ENCODE measurements around the gene TLE7.
A peak's percentile ranks its signal among the peaks of the same experiment; 100 is the strongest.

Gene TLE7

DNA sequence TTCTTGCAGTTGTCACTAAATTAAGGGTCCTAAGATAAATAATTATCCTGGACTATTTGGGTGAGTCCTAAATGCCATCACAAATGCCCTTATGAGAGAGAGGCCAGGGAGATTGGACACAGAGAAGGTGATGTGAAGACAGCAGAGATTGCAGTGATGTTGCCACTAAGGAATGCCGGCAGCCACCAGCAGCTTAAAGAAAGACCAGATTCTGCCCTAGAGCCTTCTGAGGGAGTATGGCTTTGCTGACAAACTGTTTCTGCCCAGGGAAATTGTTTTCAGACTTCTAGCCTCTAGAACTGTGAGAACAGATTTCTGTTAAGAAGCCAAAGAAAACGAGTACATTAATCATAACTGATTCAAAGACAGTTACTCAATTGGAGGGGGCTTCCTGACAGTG, 30.2 kb upstream of the TLE7 start:
- no peak for DNase-seq (ENCODE audit: low spot score)
- in situ Hi-C loops (cut with MboI; ENCODE audit: low sequenced_read_pairs, unreplicated experiment): no loop called here
- TF ChIP-seq, protein P1, sequence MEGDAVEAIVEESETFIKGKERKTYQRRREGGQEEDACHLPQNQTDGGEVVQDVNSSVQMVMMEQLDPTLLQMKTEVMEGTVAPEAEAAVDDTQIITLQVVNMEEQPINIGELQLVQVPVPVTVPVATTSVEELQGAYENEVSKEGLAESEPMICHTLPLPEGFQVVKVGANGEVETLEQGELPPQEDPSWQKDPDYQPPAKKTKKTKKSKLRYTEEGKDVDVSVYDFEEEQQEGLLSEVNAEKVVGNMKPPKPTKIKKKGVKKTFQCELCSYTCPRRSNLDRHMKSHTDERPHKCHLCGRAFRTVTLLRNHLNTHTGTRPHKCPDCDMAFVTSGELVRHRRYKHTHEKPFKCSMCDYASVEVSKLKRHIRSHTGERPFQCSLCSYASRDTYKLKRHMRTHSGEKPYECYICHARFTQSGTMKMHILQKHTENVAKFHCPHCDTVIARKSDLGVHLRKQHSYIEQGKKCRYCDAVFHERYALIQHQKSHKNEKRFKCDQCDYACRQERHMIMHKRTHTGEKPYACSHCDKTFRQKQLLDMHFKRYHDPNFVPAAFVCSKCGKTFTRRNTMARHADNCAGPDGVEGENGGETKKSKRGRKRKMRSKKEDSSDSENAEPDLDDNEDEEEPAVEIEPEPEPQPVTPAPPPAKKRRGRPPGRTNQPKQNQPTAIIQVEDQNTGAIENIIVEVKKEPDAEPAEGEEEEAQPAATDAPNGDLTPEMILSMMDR (IDR thresholded peaks at IDR 0.05; ENCODE audit: borderline replicate concordance, control extremely low read depth, extremely low read depth, insufficient read depth, missing control alignments): no peak

GRCh38 chr16:71467810-71468209, 26.0 kb upstream of the TLE7 start:
- in situ Hi-C loops (cut with MboI; ENCODE audit: low sequenced_read_pairs, unreplicated experiment): no loop called here
- TF ChIP-seq, protein P1 (IDR thresholded peaks at IDR 0.05; ENCODE audit: borderline replicate concordance, control extremely low read depth, extremely low read depth, insufficient read depth, missing control alignments): no peak
- DNase-seq (ENCODE audit: low spot score): peak; percentile 43

DNA sequence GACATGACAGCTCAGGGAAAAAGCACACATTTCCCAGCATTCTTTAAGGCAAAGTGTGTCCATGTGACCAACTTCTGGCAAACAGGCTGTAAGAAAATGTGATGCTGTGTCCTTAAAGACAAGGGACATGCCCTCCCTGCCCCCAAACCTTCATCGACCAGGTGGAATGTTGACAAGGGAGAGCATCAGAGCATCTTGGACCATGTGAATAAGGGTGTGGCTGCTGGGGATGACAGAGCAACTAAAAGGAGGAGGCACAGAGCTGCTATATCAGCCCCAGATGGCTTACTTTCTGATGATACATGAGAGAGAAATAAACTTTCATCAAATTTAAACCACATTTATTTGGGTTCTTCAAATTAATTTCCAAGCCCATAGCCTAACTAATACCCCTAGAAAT, 22.4 kb upstream of the TLE7 start:
- TF ChIP-seq, protein P1 (IDR thresholded peaks at IDR 0.05; ENCODE audit: borderline replicate concordance, control extremely low read depth, extremely low read depth, insufficient read depth, missing control alignments): no peak
- in situ Hi-C loops (cut with MboI; ENCODE audit: low sequenced_read_pairs, unreplicated experiment): no loop called here
- no peak for DNase-seq (ENCODE audit: low spot score)

DNA sequence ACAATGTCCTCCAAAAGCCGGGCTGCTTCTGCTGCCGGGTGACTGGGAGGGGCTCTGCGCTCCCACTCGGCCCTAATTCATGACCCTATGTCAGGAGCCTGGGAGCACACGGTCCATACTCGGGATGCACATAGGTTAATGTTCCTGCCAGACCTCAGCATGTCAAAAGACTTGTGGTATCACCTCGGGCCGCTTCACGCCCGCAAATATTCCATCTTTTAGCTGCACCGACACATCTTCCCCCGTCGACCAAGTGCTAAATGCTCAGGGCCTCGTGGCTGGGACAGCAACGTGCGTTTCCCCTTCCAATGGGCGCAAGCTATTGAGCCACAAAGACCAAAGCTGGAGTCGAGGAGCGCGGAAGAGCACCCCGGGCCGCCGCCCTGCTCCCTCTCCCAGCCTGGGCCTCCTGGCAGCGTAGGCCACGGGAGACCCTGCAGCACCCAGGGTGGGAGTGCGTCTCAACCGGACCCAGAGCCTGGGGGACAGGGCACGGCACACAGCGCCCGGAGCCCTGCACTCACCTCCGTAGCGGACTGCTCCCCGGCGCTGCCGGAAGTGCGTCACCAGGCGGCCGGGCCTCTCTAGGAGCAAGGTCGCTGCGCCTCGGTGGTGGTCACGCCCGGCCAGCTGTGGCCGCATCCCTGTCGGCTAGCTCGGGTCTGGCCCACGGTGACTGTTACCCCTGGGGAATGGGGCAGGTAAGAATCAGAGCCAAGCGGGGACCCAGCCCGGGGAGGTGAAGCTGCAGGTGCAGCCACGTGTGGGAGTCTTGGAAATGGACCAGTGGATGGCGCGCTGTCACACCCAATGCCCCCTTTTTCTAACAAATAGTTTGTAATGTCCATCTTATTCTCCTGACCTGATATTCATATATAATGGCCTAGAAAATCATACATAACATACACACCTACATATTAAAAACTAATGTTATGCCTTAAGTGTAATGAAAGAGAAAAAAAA, 20.1 kb upstream of the TLE7 start, which contains the start of gene ZNF23:
Gene ZNF23 (minus strand): TSS at position 562 of the 963 bp plus-strand sequence. CDS start 5,451 bp downstream, outside the sequence.
- peak; percentile 96 for DNase-seq (ENCODE audit: low spot score)
- TF ChIP-seq, protein P1 (IDR thresholded peaks at IDR 0.05; ENCODE audit: borderline replicate concordance, control extremely low read depth, extremely low read depth, insufficient read depth, missing control alignments): no peak
- in situ Hi-C loops (cut with MboI; ENCODE audit: low sequenced_read_pairs, unreplicated experiment): no loop called here

- TF ChIP-seq, protein P1 (IDR thresholded peaks at IDR 0.05; ENCODE audit: borderline replicate concordance, control extremely low read depth, extremely low read depth, insufficient read depth, missing control alignments): no peak
- no peak for DNase-seq (ENCODE audit: low spot score)
- in situ Hi-C loops (cut with MboI; ENCODE audit: low sequenced_read_pairs, unreplicated experiment): no loop called here
These were observed 19.1 kb upstream of the TLE7 start for GRCh38 chr16:71460941-71461340.

GRCh38 chr16:71460236-71460635, 18.4 kb upstream of the TLE7 start:
- in situ Hi-C loops (cut with MboI; ENCODE audit: low sequenced_read_pairs, unreplicated experiment): no loop called here
- TF ChIP-seq, protein P1 (IDR thresholded peaks at IDR 0.05; ENCODE audit: borderline replicate concordance, control extremely low read depth, extremely low read depth, insufficient read depth, missing control alignments): no peak
- no peak for DNase-seq (ENCODE audit: low spot score)

Data from GM13976 (cell line).